Liver (tissue), 9 donors: ENCODE results near the gene TOP2A. TPM values are rescaled to one million over a fixed set of nuclear protein-coding genes. Genes with fewer than 3 reads are reported as not detected.
A peak's percentile ranks its signal among the peaks of the same experiment; 100 is the strongest.

Source experiments
- DNase-seq: peaks from one replicate; pipeline ENCODE4 v3.0.0-alpha.2; 2017; ENCODE audit warnings: low spot score
- H3K27ac ChIP-seq, 2 donors: one replicate each; pipeline ENCODE4 v1.7.0; 2013; ENCODE audit warnings: inconsistent platforms in 2 of 2, low read length in 2 of 2, control low read depth in 1 of 2, low read depth in 1 of 2, mild to moderate bottlenecking in 1 of 2
- H3K27me3 ChIP-seq, 4 donors: one replicate each; pipeline versions ENCODE4 v1.6.1 to v1.7.0; 2013; ENCODE audit warnings: low read length in 3 of 4, inconsistent platforms in 1 of 4, mild to moderate bottlenecking in 1 of 4, moderate library complexity in 1 of 4; ENCODE audit not compliant: control insufficient read depth in 4 of 4, insufficient read depth in 4 of 4
- H3K36me3 ChIP-seq, 4 donors: one replicate each; pipeline versions ENCODE4 v1.6.1 to v1.7.0; 2013; ENCODE audit warnings: low read length in 3 of 4, mild to moderate bottlenecking in 3 of 4, low read depth in 1 of 4, moderate library complexity in 1 of 4; ENCODE audit not compliant: control insufficient read depth in 4 of 4, insufficient read depth in 3 of 4
- H3K4me1 ChIP-seq, 4 donors: one replicate each; pipeline versions ENCODE4 v1.6.1 to v1.7.0; 2013; ENCODE audit warnings: low read length in 3 of 4, mild to moderate bottlenecking in 3 of 4, moderate library complexity in 1 of 4; ENCODE audit not compliant: control insufficient read depth in 4 of 4, insufficient read depth in 4 of 4
- H3K4me3 ChIP-seq, 3 donors: one replicate each; pipeline versions ENCODE4 v1.6.1 to v1.7.0; 2013; ENCODE audit warnings: low read length in 3 of 3, control low read depth in 1 of 3, low read depth in 1 of 3, mild to moderate bottlenecking in 1 of 3
- H3K9ac ChIP-seq, 2 donors: one replicate each; pipeline ENCODE4 v1.7.0; 2013; ENCODE audit warnings: low read length in 2 of 2, mild to moderate bottlenecking in 2 of 2, moderate library complexity in 2 of 2, control low read depth in 1 of 2, low read depth in 1 of 2
- H3K9me3 ChIP-seq, 4 donors: one replicate each; pipeline versions ENCODE4 v1.6.1 to v1.7.0; 2013; ENCODE audit warnings: low read length in 3 of 4; ENCODE audit not compliant: control insufficient read depth in 4 of 4
- ATF3 ChIP-seq: IDR thresholded peaks from 2 replicates; pipeline ENCODE4 v1.6.1; 2016; ENCODE audit warnings: antibody characterized with exemption
- CTCF ChIP-seq: fragments of 150-350 bp; IDR thresholded peaks from 2 replicates; pipeline ENCODE4 v1.5.1; 2017; ENCODE audit warnings: improper control_type of control experiment, low read depth, low read length; ENCODE audit not compliant: missing input control
- EGR1 ChIP-seq, 2 donors: IDR thresholded peaks; 2 replicates each; pipeline ENCODE4 v1.6.1; 2016 to 2018; ENCODE audit warnings: antibody characterized with exemption in 2 of 2, low read depth in 2 of 2
- FOXA1 ChIP-seq: IDR thresholded peaks from 2 replicates; pipeline ENCODE4 v1.6.1; 2016; ENCODE audit warnings: antibody characterized with exemption
- FOXA2 ChIP-seq: IDR thresholded peaks from 2 replicates; pipeline ENCODE4 v1.6.1; 2016; ENCODE audit warnings: antibody characterized with exemption
- GABPA ChIP-seq, 2 donors: IDR thresholded peaks in 1 of 2; conservative IDR thresholded peaks in 1 of 2; 2 replicates each; pipeline ENCODE4 v1.6.1; 2016; ENCODE audit warnings: antibody characterized with exemption in 2 of 2, mild to moderate bottlenecking in 1 of 2, moderate library complexity in 1 of 2
- HNF4A ChIP-seq, 2 donors: conservative IDR thresholded peaks; 2 replicates each; pipeline ENCODE4 v1.6.1; 2016; ENCODE audit warnings: antibody characterized with exemption in 2 of 2, mild to moderate bottlenecking in 2 of 2
- HNF4G ChIP-seq: IDR thresholded peaks from 2 replicates; pipeline ENCODE4 v1.6.1; 2016; ENCODE audit warnings: antibody characterized with exemption
- JUND ChIP-seq, 2 donors: IDR thresholded peaks; 2 replicates each; pipeline ENCODE4 v1.6.1; 2016; ENCODE audit warnings: antibody characterized with exemption in 2 of 2
- MAX ChIP-seq: IDR thresholded peaks from 2 replicates; pipeline ENCODE4 v1.6.1; 2016; ENCODE audit warnings: antibody characterized with exemption
- NR2F2 ChIP-seq: IDR thresholded peaks from 2 replicates; pipeline ENCODE4 v1.6.1; 2016; ENCODE audit warnings: antibody characterized with exemption
- RAD21 ChIP-seq, 2 donors: IDR thresholded peaks; 2 replicates each; pipeline ENCODE4 v1.6.1; 2016; ENCODE audit warnings: antibody characterized with exemption in 2 of 2, mild to moderate bottlenecking in 2 of 2
- REST ChIP-seq: IDR thresholded peaks from 2 replicates; pipeline ENCODE4 v1.6.1; 2016; ENCODE audit warnings: antibody characterized with exemption, mild to moderate bottlenecking
- RXRA ChIP-seq, 2 donors: IDR thresholded peaks; 2 replicates each; pipeline ENCODE4 v1.6.1; 2017 to 2018; ENCODE audit warnings: antibody characterized with exemption in 2 of 2, mild to moderate bottlenecking in 1 of 2
- SP1 ChIP-seq: IDR thresholded peaks from 2 replicates; pipeline ENCODE4 v1.6.1; 2018; ENCODE audit warnings: antibody characterized with exemption, mild to moderate bottlenecking
- TAF1 ChIP-seq: conservative IDR thresholded peaks from 2 replicates; pipeline ENCODE4 v1.6.1; 2016; ENCODE audit warnings: antibody characterized with exemption, mild to moderate bottlenecking
- YY1 ChIP-seq: IDR thresholded peaks from 2 replicates; pipeline ENCODE4 v1.6.1; 2016; ENCODE audit warnings: antibody characterized with exemption, mild to moderate bottlenecking
- ZBTB33 ChIP-seq: IDR thresholded peaks from 2 replicates; pipeline ENCODE4 v1.6.1; 2016; ENCODE audit warnings: antibody characterized with exemption
- WGBS: extraction: QIAGEN DNeasy Blood & Tissue Kit; methylation state at CpG from one replicate; pipeline ENCODE4 v1.1.7; 2013; 5-methylcytosine and 5-hydroxymethylcytosine counted together
- polyA plus RNA-seq, 2 donors: library from polyadenylated mRNA; stranded (reverse) in 1 of 2; unstranded in 1 of 2; fragments of 200-250 nt in 1 of 2; fragments of >200 nt in 1 of 2; fragmentation: Nextera tagmentation in 1 of 2; extraction: Ambion mirVana in 1 of 2; gene quantifications; one replicate each; pipeline versions ENCODE4 v1.2.1 to v1.2.3, GENCODE V29; 2013 to 2015
- total RNA-seq, 2 donors: library from RNA; depleted of rRNA; stranded (reverse); fragments of >200 nt; gene quantifications; one replicate each; pipeline ENCODE4 v1.2.3, GENCODE V29; 2014
- donor health status: healthy.
- donor health status: healthy.
- donor health status: healthy.
- donor health status: healthy.
- donor health status: healthy.

TOP2A gene
- total and polyA plus RNA-seq, 4 donors, result 0.08 to 102 (median 3.6) TPM

- no peak for DNase-seq
- H3K27ac ChIP-seq, result peak overlapping the region; percentile 92 to 97
Measured at GRCh38 chr17:40445751-40446468, 28.2 kb upstream of the TOP2A start.

GRCh38 chr17:40443988-40444899, 26.5 kb upstream of the TOP2A start:
- Histone ChIP-seq H3K36me3 (no peaks in the 10 kb centered on the region), H3K9ac (peak overlapping the region; percentile 90 to 95), H3K9me3 (no peaks in the 10 kb centered on the region), H3K4me3 (peak overlapping the region; percentile 73 to 91 (median 87)), H3K27me3 (no peaks in the 10 kb centered on the region), H3K4me1 (peaks cover 7 to 40% (median 31%) of the 10 kb centered on the region in 4 donors), H3K27ac (peak overlapping the region; percentile 92 to 97)
- no peak for DNase-seq
- 5% methylated on average over 15 of the region's 15 CpGs for WGBS
- TF ChIP-seq YY1 (no peak), RAD21 (IDR thresholded peaks at IDR 0.05) (no peak), ATF3 (no peak), HNF4G (no peak), MAX (no peak), REST (peak; percentile 55)

More at GRCh38 chr17:40445751-40446468, 28.2 kb upstream of the TOP2A start:
- peak; percentile 0 for TF ChIP-seq NR2F2
- peak; percentile 29 for TF ChIP-seq CTCF
- no peak for TF ChIP-seq FOXA2
- no peak for TF ChIP-seq FOXA1
- no peak for TF ChIP-seq ZBTB33
- peak; percentile 8 to 68 for TF ChIP-seq RXRA (IDR thresholded peaks at IDR 0.05)
- peak; percentile 51 for TF ChIP-seq TAF1
- TF ChIP-seq GABPA (IDR thresholded peaks at IDR 0.05 in 1 of 2, conservative IDR thresholded peaks at IDR 0.05 in 1 of 2), result no peak
- TF ChIP-seq JUND (IDR thresholded peaks at IDR 0.05), result peak in 1 of 2 donors; percentile 63
- no peak for TF ChIP-seq RAD21 (IDR thresholded peaks at IDR 0.05)
- no peak for TF ChIP-seq SP1
- TF ChIP-seq HNF4A (conservative IDR thresholded peaks at IDR 0.05), result peak in 1 of 2 donors; percentile 30
- TF ChIP-seq EGR1 (IDR thresholded peaks at IDR 0.05; ENCODE audit: low read depth in 2 of 2), result no peak
- TF ChIP-seq HNF4G, result no peak
- no peak for TF ChIP-seq MAX
- Histone ChIP-seq H3K4me3 (peak overlapping the region; percentile 73 to 91 (median 87)), H3K9ac (peak overlapping the region; percentile 90 to 95), H3K27me3 (no peaks in the 10 kb centered on the region), H3K36me3 (no peaks in the 10 kb centered on the region), H3K9me3 (no peaks in the 10 kb centered on the region), H3K4me1 (peaks cover 10 to 55% (median 45%) of the 10 kb centered on the region in 4 donors)
- 20% methylated on average over 11 of the region's 11 CpGs for WGBS
